Measurements from ENCODE around the gene FGFRL1.
"Not testable (repeated sequence)": the region's sequence is repeated elsewhere in the genome, so short reads cannot be mapped to it uniquely, and the experiment has no call there.

Gene FGFRL1

DNA sequence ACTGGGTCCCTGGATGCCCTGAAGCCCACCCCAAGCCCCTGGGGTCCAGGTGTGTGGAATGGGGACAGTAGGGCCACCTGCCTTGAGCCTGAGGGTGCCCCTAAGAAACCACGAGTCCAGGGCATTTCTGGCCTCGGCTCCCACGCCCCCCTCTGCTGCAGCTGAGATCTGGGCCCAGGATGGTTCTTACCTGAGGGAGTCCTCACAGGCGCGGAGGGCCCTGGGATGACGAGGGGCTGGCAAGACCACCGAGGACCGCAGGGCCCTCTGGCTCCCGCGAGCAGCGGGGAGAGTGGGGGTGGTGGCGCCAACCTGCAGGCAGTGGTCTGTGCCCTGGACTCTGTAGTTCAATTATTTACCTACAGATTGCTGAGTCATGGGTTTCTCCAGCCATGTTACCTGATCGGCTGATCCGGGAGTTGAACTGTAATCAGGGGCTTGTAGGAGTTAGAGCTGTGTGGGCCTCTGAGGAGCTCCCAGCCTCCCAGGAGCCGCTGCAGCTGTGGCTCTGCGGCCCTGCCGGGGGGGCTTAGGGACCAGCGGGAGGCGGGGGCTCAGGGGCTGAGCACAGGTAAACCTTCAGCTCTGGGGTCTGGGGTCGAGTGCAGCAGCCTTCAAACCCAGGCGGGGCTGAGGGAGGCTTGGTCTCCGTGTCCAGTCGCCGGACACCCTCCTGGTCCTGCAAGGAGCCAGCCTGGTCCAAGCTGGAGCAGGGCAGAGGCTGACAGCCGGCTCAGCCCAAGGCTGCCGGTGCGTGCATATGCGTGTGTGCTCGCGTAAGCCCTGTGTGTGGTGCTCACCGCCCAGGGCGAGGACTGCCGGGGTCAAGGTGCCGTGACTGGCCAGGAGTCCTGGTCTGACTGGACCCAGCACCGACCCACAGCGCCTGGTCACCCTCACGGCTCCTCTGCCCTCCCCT lies 18.1 kb upstream of the FGFRL1 start, which contains the start of gene SLC26A1:
SLC26A1 (minus strand) TSS at position 294 of the 919 bp plus-strand sequence. CDS start 1,701 bp downstream, outside the sequence.
- DNase-seq, result no peak

DNA sequence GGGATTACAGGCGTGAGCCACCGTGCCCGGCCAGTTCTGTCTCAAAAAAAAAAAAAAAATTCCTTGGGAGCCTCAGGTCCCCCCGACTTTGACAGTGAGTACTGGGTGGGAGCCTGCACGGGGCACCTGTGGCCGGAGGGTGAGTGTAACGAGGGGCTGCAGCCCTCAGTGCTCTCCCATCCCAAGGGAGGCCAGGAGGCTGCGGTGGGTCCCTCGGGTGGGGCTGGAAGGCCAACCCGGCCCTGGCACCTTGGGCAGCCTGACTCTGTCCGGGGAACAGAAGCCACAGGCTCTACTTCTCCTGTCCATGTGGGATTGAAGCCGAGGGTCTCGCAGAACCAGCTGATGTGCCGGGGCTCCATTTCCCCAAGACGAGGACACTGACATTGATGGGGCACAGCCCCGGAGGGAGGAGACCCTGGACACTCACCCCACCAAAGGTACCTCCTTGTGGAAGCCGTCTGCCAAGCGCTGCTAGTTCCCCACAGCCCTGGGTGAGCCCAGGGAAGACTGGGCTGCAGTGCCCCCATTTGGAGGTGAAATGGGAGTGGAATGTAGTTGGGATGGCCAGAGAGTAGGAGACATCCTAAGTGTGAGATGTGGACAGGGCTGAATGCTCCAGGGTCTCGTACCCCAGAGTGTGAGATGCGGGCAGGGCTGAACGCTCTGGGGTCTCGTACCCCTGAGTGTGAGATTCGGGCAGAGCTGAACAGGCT lies 16.0 kb upstream of the FGFRL1 start:
- no peak for DNase-seq

DNA sequence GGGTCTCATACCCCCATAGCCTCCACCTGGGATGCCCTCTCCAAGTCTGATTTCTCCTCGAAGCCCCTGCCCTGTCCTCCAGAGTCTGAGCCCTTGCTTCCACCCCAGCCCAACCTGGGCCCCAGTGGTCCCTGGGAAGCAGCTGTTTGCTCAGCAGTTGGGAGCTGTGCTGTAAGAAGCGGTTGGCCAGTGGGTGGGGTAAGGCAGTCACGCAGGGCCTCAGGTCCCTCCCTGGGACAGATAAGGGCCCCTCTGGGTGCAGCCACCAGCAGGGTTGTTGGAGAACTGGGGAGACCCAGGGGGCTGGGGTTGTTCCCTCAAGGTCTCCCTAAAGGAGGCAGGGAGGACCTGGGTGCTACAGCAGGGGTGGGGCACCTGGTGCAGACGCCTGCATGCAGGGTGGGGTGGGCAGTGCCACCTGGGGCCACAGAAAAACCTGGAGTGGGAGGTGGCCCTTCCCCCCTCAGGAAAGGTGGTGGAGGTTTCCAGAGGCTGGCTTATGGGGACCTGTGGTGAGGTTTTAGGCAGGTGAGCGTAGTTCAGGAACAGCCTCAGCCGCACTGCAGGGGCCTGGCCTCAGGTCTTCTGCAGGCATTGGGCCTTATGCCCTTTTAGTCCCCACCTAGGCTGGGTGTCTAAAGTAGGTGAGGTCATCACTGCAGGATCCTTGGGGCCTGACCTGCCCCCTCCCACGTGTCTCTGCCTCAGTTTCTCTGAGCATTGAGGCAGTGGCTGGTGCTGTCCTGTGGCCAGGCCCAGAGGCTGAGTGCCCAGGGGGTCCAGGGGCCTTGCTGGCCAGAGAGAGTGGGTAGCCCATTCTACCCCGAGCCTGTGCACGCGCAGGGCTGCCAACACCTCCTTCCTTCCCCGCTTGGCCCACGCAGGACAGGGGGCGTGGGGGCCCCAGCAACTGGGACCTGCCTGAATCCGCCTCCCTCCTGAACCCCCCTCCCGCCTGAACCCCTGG lies 15.1 kb upstream of the FGFRL1 start:
- DNase-seq, result no peak

DNA sequence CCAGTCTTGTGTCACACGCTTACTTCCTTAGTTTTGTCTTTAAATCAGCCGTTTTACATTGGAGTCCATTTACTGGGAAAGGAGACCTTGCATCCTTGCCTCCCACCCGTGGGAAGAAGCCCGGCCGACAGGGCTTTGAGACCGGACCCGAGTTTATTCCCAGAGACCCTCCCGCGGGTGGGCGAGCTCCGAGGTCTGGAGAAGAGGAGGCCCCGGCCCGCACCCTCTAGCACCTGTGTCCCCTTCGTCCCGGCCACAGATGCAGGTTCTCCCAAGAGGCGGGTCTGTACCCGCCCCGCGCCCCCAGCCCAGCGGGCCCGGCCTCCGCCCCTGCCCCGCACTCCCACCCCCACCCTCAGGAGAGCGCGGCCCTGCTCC lies 14.4 kb upstream of the FGFRL1 start:
- DNase-seq, result no peak

DNA sequence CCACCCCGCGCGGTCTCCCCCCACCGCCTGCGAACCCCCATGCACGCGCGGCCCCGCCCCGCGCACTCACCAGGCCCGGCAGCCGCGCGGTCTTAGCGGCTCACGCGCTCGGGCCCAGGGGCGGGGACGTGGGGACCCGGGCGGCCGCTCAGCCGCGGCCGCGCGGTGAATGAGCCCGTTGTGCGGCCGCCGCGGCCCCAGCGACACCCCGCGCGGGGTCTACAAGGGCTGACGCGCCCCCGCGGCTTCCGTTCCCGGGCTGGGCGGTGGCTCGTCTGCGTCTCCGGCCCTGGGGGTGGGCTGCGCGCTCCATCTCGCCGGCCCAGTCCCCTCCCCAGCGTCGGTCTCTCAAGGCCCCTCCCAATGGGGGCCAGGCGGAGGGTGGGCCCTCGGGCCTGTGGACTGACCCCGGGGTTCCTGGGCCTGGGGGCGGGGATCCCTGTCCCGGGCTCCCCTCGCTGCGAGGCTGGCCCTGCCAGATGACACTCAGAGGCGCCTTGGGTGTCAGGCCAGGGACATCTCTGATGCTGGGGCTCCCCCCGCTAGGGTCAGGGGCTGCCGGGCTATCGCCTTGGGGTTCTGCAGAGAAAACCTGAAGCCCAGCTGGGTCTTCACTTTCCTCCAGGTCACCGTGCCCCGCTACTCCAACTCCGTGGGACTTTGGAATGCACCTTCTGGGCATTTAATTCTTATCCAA lies 13.9 kb upstream of the FGFRL1 start:
- no peak for DNase-seq

DNA sequence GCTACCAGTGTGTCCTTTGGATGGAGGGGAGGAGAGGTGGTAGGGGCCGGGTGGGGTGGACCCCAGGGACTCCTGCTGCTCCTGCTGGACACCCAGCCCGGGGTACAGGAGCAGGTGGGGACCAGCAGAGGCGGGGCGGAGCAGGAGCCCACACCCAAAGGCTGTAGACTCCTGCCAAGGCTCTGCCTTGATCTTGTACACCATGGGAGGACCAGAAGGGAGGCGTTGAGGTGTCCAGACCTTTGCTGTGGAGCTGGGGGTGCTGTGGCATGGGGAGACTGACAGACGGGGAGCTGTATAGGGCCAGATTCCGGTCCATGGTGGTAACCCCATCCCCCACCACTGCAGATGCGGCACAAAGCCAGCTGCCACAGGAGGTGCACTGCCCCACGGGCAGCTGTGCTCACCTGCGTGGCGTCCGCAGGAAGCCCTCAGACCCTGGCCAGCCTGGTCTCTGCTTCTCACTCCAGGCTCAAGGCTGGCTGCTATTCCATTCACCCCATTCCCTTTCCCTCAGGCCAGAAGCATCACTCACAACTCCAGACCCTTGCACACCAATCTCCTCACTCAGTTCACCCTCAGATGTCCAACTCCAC lies 13.2 kb upstream of the FGFRL1 start:
- no peak for DNase-seq

DNA sequence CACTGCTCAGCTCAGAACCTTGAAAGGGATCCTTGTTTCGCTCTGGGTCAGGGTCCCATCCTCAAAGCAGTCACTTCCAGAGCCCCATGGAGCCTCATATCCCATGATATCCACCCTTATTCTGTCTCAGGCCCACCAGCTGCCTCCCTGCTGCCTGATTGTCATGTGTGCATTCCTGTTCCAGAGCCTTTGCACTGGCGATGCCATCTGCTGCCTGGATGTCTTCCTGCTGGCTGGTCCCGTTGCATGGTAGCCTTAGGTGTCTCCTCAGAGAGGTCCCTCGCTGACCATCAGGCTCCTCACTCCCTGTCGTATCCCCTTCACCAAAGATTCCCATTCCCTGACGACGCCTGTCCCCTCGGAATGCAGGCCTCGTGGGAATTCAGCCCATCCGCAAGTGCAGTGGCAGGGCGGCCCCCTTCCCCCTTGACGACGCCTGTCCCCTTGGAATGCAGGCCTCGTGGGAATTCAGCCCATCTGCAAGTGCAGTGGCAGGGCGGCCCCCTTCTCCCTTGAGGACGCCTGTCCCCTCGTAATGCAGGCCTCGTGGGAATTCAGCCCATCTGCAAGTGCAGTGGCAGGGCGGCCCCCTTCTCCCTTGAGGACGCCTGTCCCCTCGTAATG lies 12.1 kb upstream of the FGFRL1 start:
- DNase-seq, result not testable (repeated sequence)

DNA sequence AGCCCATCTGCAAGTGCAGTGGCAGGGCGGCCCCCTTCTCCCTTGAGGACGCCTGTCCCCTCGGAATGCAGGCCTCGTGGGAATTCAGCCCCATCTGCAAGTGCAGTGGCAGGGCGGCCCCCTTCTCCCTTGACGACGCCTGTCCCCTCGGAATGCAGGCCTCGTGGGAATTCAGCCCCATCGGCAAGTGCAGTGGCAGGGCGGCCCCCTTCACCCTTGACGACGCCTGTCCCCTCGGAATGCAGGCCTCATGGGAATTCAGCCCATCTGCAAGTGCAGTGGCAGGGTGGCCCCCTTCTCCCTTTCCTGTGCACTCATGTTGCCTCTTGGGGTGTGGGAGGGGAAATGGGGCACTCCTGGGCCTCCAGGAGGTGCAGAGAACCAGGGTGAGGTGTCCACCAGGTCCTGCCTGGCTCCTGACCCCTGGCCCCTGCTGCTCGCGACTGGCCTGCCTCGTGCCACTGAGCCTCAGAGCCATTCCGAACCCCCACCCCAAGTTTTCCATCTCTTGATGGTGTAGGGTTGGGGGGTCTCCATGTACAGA lies 11.5 kb upstream of the FGFRL1 start:
- no peak for DNase-seq

DNA sequence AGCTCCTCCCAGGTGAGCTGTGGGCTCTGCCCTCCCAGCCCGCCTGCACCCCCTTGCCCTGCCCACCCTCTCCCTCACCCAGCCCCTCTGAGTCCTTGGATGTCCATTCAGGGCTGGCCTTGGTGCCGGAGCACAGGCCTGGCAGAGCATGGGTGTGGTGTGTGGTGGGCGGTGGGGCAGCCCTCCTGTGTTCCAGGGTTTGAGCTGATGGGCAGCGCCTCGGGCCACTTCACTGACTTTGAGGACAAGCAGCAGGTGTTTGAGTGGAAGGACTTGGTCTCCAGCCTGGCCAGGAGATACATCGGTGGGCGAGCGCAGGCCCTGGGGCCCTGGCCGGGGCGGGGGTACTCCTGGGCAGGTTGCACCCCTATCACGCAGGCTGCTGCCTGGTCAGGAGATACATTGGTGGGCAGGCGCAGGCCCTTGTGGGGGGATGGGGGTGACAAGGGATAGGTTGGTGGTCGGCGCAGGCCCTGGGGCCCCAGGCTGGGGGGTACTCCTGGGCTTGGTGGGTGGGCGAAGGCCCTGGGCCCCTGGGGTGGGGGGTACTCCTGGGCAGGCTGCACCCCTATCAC lies 10.7 kb upstream of the FGFRL1 start:
- no peak for DNase-seq

DNA sequence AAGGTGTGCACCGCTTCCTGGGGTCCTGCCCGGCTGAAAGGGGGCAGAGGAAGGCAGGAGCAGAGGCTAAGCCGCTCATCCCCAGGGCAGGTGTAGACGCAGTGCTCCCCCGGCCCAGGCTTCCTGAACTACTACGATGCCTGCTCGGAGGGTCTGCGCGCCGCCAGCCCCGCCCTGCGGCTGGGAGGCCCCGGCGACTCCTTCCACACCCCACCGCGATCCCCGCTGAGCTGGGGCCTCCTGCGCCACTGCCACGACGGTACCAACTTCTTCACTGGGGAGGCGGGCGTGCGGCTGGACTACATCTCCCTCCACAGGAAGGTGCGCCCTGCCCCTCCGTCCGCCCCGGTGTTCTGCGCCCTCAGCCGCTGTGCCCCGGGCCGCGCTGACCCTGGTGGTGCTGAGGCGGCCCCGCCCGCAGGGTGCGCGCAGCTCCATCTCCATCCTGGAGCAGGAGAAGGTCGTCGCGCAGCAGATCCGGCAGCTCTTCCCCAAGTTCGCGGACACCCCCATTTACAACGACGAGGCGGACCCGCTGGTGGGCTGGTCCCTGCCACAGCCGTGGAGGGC lies 9.8 kb upstream of the FGFRL1 start:
- no peak for DNase-seq

DNA sequence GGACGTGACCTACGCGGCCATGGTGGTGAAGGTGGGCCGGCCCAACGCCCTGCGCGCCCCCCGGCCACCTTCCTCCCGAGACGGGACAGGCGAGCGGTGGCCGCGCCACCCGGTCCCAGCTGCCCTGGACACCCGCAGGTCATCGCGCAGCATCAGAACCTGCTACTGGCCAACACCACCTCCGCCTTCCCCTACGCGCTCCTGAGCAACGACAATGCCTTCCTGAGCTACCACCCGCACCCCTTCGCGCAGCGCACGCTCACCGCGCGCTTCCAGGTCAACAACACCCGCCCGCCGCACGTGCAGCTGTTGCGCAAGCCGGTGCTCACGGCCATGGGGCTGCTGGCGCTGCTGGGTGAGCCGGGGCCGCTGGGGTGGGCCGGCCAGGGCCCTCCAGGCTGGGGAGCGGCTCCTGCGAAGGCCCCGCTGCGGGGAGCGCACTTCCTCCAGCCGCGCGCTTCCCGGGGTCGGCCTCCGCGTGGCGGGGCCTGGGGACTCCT lies 9.2 kb upstream of the FGFRL1 start:
- DNase-seq, result no peak

DNA sequence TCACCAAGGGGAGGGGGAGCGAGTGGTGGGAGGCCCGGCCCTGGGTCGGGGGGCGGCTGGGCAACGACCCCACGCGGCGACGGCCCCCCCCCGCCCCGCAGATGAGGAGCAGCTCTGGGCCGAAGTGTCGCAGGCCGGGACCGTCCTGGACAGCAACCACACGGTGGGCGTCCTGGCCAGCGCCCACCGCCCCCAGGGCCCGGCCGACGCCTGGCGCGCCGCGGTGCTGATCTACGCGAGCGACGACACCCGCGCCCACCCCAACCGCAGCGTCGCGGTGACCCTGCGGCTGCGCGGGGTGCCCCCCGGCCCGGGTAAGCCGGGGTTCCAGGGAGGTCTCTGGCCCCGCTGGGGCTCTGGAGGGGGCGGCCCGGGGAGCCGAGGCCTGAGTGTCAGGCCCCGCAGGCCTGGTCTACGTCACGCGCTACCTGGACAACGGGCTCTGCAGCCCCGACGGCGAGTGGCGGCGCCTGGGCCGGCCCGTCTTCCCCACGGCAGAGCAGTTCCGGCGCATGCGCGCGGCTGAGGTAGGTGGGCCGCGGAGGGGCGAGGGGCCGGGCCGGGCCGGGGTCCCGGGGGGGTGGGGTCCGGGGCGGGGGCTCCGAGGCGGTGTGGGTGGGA lies 8.7 kb upstream of the FGFRL1 start:
- DNase-seq, result no peak

DNA sequence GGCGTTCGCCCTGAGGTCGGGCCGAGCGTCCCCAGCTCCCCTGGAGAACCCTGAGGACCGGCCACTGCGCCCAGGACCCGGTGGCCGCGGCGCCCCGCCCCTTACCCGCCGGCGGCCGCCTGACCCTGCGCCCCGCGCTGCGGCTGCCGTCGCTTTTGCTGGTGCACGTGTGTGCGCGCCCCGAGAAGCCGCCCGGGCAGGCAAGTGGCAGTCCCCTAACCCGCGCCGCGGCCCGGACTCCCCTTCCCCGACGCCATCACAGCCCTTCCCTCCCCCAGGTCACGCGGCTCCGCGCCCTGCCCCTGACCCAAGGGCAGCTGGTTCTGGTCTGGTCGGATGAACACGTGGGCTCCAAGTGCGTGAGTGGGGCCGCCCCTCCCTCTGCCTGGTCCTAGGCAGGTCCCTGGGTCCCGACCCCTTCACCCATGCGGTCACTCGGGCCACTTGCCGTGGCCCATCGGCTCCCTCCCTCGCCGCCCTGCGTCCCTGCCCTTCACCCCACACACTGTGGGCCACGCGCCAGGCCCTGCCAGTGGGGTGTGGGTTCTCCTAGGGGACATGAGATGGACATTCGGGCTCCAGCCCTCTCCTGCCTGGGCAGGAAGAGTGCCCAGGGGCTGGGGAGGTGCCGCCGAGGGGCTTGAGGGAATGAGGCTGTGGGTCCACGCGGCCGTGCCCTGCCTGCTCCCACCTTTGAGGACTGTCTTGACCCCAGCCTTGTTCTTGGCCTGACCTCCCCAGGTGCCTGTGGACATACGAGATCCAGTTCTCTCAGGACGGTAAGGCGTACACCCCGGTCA lies 8.0 kb upstream of the FGFRL1 start:
- no peak for DNase-seq

DNA sequence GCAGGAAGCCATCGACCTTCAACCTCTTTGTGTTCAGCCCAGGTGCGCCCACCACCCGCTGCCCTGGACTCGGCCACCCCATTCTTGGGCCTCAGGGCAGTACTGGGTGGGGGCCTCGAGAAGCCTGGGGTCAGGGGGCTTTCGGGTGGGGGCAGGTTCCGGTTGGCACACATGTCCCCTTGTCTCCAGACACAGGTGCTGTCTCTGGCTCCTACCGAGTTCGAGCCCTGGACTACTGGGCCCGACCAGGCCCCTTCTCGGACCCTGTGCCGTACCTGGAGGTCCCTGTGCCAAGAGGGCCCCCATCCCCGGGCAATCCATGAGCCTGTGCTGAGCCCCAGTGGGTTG lies 7.4 kb upstream of the FGFRL1 start:
- no peak for DNase-seq

DNA sequence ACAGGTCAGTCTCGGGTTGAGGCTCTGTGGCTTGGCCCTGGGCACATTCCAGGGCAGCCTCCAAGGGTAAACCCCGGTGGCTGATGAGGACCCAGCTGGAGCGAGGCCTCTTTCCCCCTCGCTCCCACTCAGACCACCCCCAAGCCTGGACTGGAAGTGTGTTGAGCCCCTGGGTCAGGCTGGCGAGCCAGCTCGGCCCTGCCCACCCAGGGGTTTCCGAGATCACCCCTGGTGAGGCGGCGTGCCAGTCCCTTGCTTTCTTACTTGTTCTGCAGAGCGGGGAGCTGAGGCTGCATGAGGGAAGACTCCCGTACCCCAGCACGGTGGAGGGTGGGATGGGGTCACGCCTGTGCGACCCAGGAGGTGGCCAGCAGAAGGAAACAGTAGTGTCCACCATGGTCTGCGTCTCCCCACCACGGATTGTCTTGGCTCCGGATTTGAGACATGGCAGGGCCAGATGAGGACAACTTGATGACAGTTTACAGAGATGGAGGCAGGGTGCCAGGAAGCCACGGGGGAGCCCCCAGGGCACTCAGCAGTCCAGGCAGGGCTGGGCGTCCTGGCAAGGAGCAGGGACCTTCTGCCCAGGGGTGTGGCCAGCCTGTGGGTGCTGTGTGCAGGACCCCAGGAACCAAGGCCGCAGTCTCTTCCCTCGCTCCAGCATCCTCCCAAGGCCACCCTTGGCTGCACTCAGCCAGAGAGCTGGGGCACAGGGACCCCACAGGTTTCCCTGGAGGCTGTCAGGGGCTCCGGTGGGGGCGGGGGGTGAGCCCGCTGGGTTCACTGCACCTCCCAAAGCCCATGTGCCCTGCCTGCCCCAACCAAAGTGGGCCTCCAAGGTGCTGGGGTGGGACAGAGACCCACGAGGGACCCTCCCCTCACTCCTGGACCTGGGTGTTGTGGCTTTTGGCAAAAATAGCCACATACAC lies 6.6 kb upstream of the FGFRL1 start:
- DNase-seq, result no peak

DNA sequence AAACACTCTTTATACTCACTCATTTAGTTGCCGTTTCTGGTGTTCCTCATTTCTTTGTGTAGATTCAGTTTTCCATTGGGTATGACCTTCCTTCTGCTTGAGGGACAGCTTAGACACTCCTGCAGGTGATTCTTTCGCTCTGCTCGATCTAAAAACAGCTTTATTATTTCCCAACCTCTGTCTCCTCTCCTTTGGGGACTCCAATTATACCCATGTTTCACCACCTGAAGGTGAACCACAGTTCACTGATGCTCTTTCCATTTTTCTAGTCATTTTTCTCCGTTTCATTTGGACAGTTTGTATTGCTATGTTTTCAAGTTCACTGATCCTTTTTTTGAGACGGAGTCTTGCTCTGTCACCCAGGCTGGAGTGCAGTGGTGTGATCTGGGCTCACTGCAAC lies 4.6 kb upstream of the FGFRL1 start:
- no peak for DNase-seq

DNA sequence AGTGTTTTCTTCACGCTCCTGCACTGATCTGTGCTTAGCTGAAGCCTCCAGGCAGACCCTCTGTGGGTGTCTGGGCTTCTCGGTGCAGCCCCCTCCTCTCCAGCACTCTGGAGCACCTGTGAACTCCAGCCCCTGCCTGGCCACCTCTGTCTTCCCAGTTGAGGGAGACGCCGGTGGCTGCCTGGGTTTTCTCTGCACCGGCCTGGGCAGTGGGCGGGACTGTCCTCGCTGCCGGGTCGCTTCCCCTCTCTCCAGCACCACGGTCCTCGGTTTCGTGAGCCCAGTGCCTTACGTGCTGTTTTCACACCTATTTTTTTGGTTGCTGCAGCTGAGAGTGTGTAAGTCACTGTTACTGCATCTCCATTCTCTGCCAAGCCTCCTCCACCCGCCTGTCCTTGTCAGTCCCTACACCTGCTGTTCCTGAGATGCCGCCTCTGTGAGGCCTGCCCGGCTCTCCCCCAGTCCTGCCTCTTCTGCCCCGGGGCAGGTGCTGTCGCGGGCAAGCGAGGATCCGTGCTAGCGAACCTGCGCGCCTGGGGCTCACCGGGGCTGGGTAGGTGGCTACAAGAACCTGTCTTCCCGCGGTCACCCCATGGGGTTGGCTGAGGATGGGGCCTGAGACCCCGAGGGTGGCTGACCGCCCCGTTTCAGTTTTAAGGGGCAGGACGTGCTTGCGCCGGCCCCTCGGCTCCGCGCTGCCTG lies 2.4 kb upstream of the FGFRL1 start:
- peak; percentile 54 for DNase-seq
